Stomach (tissue), 9 donors: ENCODE measurements around the gene NUP62CL. TPM values are rescaled to one million over a fixed set of nuclear protein-coding genes. Genes with fewer than 3 reads are reported as not detected.
A peak's percentile ranks its signal among the peaks of the same experiment; 100 is the strongest.
"Not testable (repeated sequence)": the region's sequence is repeated elsewhere in the genome, so short reads cannot be mapped to it uniquely, and the experiment has no call there.

ENCODE experiments used
- DNase-seq, 2 donors: peaks; one replicate each; pipeline versions ENCODE4 v3.0.0 to v3.0.0-alpha.2; 2013 to 2019
- H3K27ac ChIP-seq, 5 donors: fragments of 200-600 bp in 4 of 5; sonication (generic) in 4 of 5; one replicate each; pipeline ENCODE4 v1.5.1; 2013 to 2019; ENCODE audit warnings: mild to moderate bottlenecking in 1 of 5, moderate library complexity in 1 of 5
- H3K27me3 ChIP-seq, 3 donors: fragments of 200-600 bp; sonication (generic); one replicate each; pipeline ENCODE4 v1.5.1; 2017 to 2019; ENCODE audit warnings: mixed run types in 1 of 3
- H3K36me3 ChIP-seq, 4 donors: fragments of 200-600 bp; sonication (generic); 1 replicate in 3 of 4; 2 replicates in 1 of 4; pipeline ENCODE4 v1.5.1; 2016 to 2019
- H3K4me1 ChIP-seq, 4 donors: fragments of 200-600 bp; sonication (generic); one replicate each; pipeline ENCODE4 v1.5.1; 2016 to 2019
- H3K4me3 ChIP-seq, 4 donors: fragments of 200-600 bp; sonication (generic) in 3 of 4; one replicate each; pipeline ENCODE4 v1.5.1; 2016 to 2019; ENCODE audit warnings: mild to moderate bottlenecking in 1 of 4
- H3K9me3 ChIP-seq, 4 donors: fragments of 200-600 bp; sonication (generic); one replicate each; pipeline ENCODE4 v1.5.1; 2016 to 2019
- CTCF ChIP-seq, 7 experiments: fragments of 450-650 bp in 4 of 7; fragments of 200-600 bp in 3 of 7; sonication (generic) in 3 of 7; IDR thresholded peaks; one replicate each; pipeline ENCODE4 v1.5.1; 2016 to 2019; ENCODE audit warnings: antibody characterized with exemption in 7 of 7, control low read depth in 2 of 7, mild to moderate bottlenecking in 1 of 7
- EP300 ChIP-seq: sonication (generic); formaldehyde crosslinking; IDR thresholded peaks from one replicate; pipeline ENCODE4 v1.6.1; 2017; ENCODE audit warnings: antibody characterized with exemption
- POLR2A ChIP-seq, 4 donors: fragments of 450-650 bp; IDR thresholded peaks; one replicate each; pipeline ENCODE4 v1.6.1; 2016; ENCODE audit warnings: antibody characterized with exemption in 4 of 4, control low read depth in 2 of 4, mild to moderate bottlenecking in 1 of 4, moderate library complexity in 1 of 4
- POLR2AphosphoS5 ChIP-seq, 3 donors: sonication (generic); formaldehyde crosslinking; IDR thresholded peaks; one replicate each; pipeline ENCODE4 v1.6.1; 2016; ENCODE audit warnings: antibody characterized with exemption in 3 of 3
- WGBS, 5 donors: extraction: QIAGEN DNeasy Blood & Tissue Kit in 3 of 5; methylation state at CpG; one replicate each; pipeline versions ENCODE4 v1.1.5 to v1.1.7; 2013 to 2018; 5-methylcytosine and 5-hydroxymethylcytosine counted together
- intact Hi-C: fragments of 100-400 bp; cut with DNase I; formaldehyde crosslinking; loops from one replicate; pipeline ENCODE4 v1.15.1; 2023; ENCODE audit warnings: low total_unique reads
- polyA plus RNA-seq, 3 donors: library from polyadenylated mRNA; stranded (reverse); fragments of 200-250 nt; gene quantifications; one replicate each; pipeline ENCODE4 v1.2.3, GENCODE V29; 2013
- total RNA-seq, 5 donors: library from RNA; depleted of rRNA; stranded (reverse); fragments of >200 nt; gene quantifications; one replicate each; pipeline versions ENCODE4 v1.1.0 to v1.2.3, GENCODE V29; 2014 to 2016
- donor health status: healthy with polysubstance abuse.
- donor health status: Bipolar disorder and iron deficiency.
- donor health status: healthy.

Gene NUP62CL
- total and polyA plus RNA-seq, 8 donors = 0.31 to 1.7 (median 0.87) TPM; not detected in 3

DNA sequence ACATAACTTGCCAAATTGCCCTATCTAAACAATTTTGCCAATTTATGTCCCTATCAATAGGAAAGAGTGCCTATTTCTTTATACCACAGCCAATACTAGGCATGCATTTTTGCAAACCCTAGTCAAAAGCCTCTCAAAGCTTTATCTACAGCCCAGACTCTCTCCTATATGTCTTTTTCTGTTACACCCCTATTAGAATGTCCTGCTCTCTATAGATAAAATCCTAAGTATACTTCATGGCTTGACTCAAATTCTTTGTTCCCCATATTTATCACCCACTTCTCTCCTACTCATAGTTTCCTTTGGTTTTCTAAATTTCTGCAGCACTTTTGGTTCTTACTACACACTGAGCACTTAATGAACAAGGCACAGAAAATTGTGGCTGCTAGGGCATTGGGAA is 38.0 kb downstream of the NUP62CL start:
- Histone ChIP-seq H3K27me3 (no peaks in the 10 kb centered on the region), H3K27ac (no peak overlapping the region), H3K4me3 (no peak overlapping the region), H3K4me1 (no peaks in the 10 kb centered on the region), H3K36me3 (no peaks in the 10 kb centered on the region), H3K9me3 (no peaks in the 10 kb centered on the region)
- no peak for DNase-seq
- intact Hi-C loops = no loop called here
- TF ChIP-seq POLR2AphosphoS5 (IDR thresholded peaks at IDR 0.05) (no peak), CTCF (IDR thresholded peaks at IDR 0.05) (no peak), POLR2A (IDR thresholded peaks at IDR 0.05) (no peak), EP300 (no peak)

DNA sequence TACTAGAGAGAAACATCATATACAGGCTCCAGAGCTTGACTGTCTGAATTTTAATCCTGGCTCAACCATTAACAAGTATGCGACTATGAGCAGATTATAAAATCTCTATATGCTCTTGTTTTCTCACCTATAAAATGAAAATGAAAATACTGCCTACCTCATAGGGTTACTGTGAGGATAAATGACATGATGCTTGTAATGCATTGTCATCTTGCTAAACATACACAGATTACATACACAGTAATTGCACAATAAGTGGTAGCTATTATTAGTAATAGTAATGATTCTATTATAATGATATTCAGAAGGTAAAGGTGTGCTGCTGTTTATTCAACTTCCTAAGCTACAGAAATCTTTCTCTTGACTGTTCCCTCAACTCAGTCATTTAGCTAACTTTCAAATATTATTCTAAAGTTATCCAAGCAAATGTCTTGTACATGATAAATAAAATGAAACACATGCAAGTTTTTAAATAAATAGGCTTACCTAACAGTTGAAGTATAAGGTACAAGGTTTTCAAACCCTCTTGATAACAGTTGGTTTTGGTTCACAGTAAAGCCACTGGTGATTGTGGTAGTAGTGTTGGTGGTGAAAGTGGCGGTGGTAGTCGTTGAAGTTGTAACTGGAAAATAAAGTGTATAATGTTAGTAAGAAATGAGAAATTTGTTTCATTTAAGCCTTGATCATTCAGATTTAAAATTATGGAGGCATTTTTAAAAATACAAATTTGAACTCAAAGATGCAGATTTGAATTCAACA is 38.9 kb downstream of the NUP62CL start:
- TF ChIP-seq POLR2A (IDR thresholded peaks at IDR 0.05) (no peak), CTCF (IDR thresholded peaks at IDR 0.05) (no peak), POLR2AphosphoS5 (IDR thresholded peaks at IDR 0.05) (no peak), EP300 (no peak)
- H3K27me3 ChIP-seq = no peaks in the 10 kb centered on the region
- DNase-seq = no peak
- H3K9me3 ChIP-seq = no peaks in the 10 kb centered on the region
- no peak overlapping the region for H3K27ac ChIP-seq
- H3K4me3 ChIP-seq = no peak overlapping the region
- H3K36me3 ChIP-seq = no peaks in the 10 kb centered on the region
- no peaks in the 10 kb centered on the region for H3K4me1 ChIP-seq
- intact Hi-C loops = no loop called here
- 80 to 97% (median 96%) methylated on average over 3 of the region's 3 CpGs for WGBS, 5 donors

DNA sequence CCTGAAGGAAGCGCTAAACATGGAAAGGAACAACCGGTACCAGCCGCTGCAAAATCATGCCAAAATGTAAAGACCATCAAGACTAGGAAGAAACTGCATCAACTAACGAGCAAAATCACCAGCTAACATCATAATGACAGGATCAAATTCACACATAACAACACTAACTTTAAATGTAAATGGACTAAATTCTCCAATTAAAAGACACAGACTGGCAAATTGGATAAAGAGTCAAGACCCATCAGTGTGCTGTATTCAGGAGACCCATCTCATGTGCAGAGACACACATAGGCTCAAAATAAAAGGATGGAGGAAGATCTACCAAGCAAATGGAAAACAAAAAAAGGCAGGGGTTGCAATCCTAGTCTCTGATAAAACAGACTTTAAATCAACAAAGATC is 48.6 kb downstream of the NUP62CL start:
- H3K27me3 ChIP-seq, intact Hi-C loops, DNase-seq, H3K36me3 ChIP-seq, H3K4me1 ChIP-seq, H3K27ac ChIP-seq, H3K9me3 ChIP-seq, H3K4me3 ChIP-seq: not testable (repeated sequence)
- 79 to 89% (median 80%) methylated on average over 3 to 4 of the region's 4 CpGs; no CpG with 5 or more reads in 2 of the 5 donors for WGBS, 5 donors

DNA sequence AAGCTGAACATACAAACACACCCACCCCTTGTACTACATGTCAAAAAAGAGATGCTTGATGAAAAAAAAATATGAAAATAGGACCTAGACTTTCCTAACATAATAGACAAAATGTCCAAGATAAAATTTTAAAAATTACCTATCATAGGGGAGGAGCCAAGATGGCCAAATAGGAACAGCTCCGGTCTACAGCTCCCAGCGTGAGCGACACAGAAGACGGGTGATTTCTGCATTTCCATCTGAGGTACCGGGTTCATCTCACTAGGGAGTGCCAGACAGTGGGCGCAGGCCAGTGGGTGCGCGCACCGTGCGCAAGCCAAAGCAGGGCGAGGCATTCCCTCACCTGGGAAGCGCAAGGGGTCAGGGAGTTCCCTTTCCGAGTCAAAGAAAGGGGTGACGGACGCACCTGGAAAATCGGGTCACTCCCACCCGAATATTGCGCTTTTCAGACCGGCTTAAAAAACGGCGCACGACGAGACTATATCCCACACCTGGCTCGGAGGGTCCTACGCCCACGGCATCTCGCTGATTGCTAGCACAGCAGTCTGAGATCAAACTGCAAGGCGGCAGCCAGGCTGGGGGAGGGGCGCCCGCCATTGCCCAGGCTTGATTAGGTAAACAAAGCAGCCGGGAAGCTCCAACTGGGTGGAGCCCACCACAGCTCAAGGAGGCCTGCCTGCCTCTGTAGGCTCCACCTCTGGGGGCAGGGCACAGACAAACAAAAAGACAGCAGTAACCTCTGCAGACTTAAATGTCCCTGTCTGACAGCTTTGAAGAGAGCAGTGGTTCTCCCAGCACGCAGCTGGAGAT is 50.4 kb downstream of the NUP62CL start:
- peak overlapping the region in 3 of 4 donors; percentile 15 to 40 (median 28) for H3K4me3 ChIP-seq
- intact Hi-C loops, H3K27ac ChIP-seq, DNase-seq, H3K36me3 ChIP-seq, H3K4me1 ChIP-seq, H3K27me3 ChIP-seq, H3K9me3 ChIP-seq: not testable (repeated sequence)
- 23 to 55% (median 37%) methylated on average over 18 to 25 of the region's 32 CpGs; no CpG with 5 or more reads in 1 of the 5 donors for WGBS, 5 donors

DNA sequence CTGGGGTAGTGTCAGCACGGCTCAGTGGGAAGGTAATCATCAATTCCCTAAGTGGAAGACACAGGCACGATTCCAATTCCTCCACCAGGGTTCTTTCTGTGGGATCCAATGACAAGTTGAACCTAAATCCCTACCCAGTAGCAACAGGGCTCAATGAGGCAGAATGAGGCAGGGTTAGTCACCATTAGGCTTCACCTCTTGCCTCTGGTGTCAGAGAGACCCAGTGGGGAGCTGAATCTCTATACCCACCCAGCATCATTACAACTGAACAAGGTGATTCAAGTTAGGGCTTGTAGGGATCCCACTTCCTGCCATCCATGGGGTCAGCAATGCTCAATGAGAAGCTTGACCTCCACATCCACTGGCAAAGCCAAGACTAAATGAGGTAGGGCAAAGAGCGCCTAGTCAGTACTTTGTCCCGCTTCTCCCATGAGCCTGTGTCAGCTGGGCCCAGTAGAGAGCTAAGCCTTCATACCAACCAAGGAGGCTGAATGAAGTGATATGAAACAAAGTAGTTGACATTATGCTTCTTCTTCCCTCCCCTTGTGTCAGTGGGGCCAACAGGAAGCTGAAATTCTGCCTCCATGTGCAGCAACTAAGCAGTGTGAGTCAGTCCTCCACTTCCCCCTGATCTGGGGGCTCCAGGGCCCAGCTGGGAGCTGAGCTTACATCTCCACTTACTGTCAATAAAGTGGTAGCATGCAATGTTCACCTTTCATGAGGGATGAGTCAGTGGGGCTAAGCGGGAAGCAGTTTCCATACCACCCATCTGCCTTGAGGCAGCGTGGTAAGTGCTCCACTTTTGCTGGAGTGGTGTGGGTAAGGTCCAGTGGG is 51.2 kb downstream of the NUP62CL start:
- no peak for TF ChIP-seq POLR2AphosphoS5 (IDR thresholded peaks at IDR 0.05)
- TF ChIP-seq POLR2A (IDR thresholded peaks at IDR 0.05) = no peak
- no peak for TF ChIP-seq EP300
- TF ChIP-seq CTCF (IDR thresholded peaks at IDR 0.05) = no peak
- Histone ChIP-seq H3K36me3 (no peaks in the 10 kb centered on the region), H3K27me3 (no peaks in the 10 kb centered on the region), H3K27ac (no peak overlapping the region), H3K9me3 (peaks cover 0 to 4% (median 0%) of the 10 kb centered on the region in 4 donors), H3K4me3 (no peak overlapping the region), H3K4me1 (no peaks in the 10 kb centered on the region)
- intact Hi-C loops = no loop called here
- WGBS, 5 donors = 57 to 100% (median 84%) methylated on average over 2 to 6 of the region's 6 CpGs
- peak in 1 of 2 donors; percentile 3 for DNase-seq
